HUES48 (cell line): ENCODE data around the gene MTMR11.
A peak's percentile ranks its signal among the peaks of the same experiment; 100 is the strongest.

ENCODE experiments used
- H3K27ac ChIP-seq: one replicate; pipeline ENCODE4 v1.7.0; 2013; ENCODE audit warnings: low read depth, low read length, inconsistent platforms
- H3K27me3 ChIP-seq: 2 replicates; pipeline ENCODE4 v1.6.1; 2013; ENCODE audit warnings: mild to moderate bottlenecking, low read length; ENCODE audit not compliant: control insufficient read depth, insufficient read depth
- H3K36me3 ChIP-seq: 2 replicates; pipeline ENCODE4 v1.6.1; 2013; ENCODE audit warnings: low read length; ENCODE audit not compliant: control insufficient read depth, insufficient read depth
- H3K4me1 ChIP-seq: 2 replicates; pipeline ENCODE4 v1.6.1; 2013; ENCODE audit warnings: mild to moderate bottlenecking, low read length; ENCODE audit not compliant: control insufficient read depth, insufficient read depth
- H3K4me3 ChIP-seq: 2 replicates; pipeline ENCODE4 v1.5.1; 2013; ENCODE audit warnings: mild to moderate bottlenecking, low read depth, low read length
- H3K9ac ChIP-seq: 2 replicates; pipeline ENCODE4 v1.6.1; 2013; ENCODE audit warnings: mild to moderate bottlenecking, low read depth, low read length, moderate library complexity
- H3K9me3 ChIP-seq: 2 replicates; pipeline ENCODE4 v1.6.1; 2013; ENCODE audit warnings: low read length; ENCODE audit not compliant: control insufficient read depth, insufficient read depth

MTMR11 gene

DNA sequence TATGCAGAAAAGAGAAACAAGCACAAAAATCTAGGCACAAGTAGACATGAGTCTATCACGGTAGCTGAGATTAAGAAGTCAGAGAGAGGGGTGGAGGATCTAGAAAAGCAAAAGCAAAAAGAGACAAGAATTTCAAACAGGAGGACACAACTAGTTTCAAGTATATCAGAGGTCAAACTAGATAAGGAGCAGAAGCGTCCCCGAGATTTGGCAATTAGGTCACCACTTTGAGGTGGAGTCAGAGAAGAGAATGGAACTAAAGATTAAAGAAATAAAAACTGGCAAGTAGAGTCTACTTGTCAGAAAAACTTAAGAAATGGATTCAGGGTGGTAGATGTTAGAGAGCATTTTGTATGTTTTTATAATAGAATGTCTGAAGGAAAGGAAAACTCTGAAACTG is 11.3 kb downstream of the MTMR11 start:
- Histone ChIP-seq H3K9ac (no peak overlapping the region), H3K27me3 (no peaks in the 10 kb centered on the region), H3K9me3 (no peaks in the 10 kb centered on the region), H3K4me1 (peaks cover 13% of the 10 kb centered on the region), H3K27ac (no peak overlapping the region), H3K36me3 (peaks cover 45% of the 10 kb centered on the region), H3K4me3 (no peak overlapping the region)

DNA sequence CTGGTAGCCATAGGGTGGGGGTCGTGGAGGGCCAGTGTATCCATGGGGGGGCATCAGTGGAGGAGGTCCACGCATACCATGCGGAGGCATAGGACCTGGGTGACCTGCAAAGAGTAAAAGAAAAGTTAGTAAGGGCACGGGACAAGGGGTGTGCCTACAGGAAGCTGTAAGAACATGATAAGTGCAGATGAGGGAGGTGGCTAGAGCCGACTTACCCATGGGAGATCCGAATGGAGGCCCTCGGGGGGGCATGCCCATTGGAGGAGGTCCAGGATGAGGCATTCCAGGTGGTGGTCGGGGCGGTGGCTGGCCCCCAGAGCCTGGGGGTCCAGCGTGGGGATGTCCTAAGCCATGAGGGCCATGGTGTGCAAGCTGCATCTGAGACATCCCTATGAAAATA is 13.1 kb downstream of the MTMR11 start:
- Histone ChIP-seq H3K27me3 (no peaks in the 10 kb centered on the region), H3K36me3 (peaks cover 45% of the 10 kb centered on the region)

DNA sequence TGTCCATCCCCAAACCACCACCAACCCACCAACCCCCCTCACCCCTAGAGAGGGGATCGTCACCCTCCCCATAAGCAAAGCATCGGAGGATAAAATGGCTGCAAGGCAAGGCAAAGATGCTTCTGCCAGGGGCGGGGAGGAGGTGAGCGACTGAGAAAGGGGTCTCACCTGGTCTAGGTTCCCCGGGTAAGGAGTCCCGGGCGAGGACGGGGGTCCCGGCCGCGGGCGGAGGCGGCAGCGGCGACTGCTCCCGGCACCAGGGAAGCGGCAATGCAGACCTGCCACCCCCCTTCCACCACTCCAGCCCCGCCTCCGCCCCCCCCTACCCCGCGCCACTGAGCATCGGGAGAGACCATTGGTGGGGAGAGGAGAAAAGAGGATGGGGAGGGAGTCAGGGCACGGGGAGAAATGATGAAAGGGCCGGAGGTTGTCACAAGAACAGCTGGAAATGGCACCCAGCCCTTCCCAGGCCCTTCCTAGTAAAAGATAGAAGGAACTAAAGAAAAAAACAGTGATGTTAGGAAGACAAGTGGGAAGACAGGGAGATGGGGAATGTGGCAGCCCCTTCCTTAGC is 19.0 kb downstream of the MTMR11 start, which contains the start of gene SV2A:
Gene SV2A, minus strand, starts transcription at position 274 of the 574 bp plus-strand sequence. CDS start 4,004 bp downstream, outside the sequence.
- Histone ChIP-seq H3K4me3 (peak within 1 kb of the TSS; percentile 80), H3K27me3 (no peaks in the 10 kb centered on the region), H3K4me1 (peaks cover 14% of the 10 kb centered on the region), H3K9ac (peak within 1 kb of the TSS; percentile 62), H3K9me3 (no peaks in the 10 kb centered on the region), H3K36me3 (peaks cover 17% of the 10 kb centered on the region), H3K27ac (peak within 1 kb of the TSS; percentile 59)

More for the DNA sequence above, 13.1 kb downstream of the MTMR11 start:
- H3K27ac ChIP-seq = no peak overlapping the region
- H3K9ac ChIP-seq = no peak overlapping the region
- H3K4me1 ChIP-seq = peaks cover 10% of the 10 kb centered on the region
- H3K4me3 ChIP-seq = no peak overlapping the region
- H3K9me3 ChIP-seq = no peaks in the 10 kb centered on the region

GRCh38 chr1:149916898-149917252 is 19.8 kb downstream of the MTMR11 start:
- Histone ChIP-seq H3K4me1 (peaks cover 14% of the 10 kb centered on the region), H3K9ac (no peak overlapping the region), H3K9me3 (no peaks in the 10 kb centered on the region), H3K27me3 (no peaks in the 10 kb centered on the region), H3K27ac (no peak overlapping the region), H3K4me3 (peak overlapping the region; percentile 80), H3K36me3 (peaks cover 17% of the 10 kb centered on the region)

DNA sequence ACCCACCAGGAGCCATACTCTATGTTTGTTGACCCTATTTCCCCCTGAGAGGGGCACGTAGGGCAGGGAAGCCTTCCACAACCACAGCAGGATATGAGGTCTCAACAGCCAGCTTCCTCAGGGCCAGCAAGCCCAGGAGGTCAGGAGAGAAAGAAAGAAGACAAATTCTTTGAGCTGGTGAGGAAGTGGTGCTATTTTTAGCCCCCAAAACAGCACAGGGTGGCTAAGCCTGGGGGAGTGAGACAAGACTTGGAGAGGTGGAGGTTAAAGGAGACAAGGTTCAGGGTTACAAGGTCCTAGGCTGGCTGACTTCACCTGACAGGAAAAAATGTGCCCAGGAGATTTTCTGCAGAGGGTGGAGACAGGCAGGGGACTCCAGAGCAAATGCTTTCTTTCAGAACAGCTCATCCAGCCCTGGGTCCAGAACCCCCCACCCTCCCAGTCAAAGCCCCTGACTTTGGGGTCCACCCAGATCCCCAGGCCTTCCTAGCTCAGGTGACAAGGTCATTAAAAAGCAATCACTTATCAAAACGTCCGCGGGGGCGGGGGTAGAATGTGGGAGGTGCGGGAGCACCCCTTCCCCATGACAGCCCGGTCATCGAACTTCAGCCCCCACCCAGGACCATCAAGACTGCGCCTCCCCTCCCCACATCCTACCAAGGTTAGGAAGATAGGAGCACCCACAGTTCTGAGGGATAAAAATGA is 20.3 kb downstream of the MTMR11 start:
- peak overlapping the region; percentile 80 for H3K4me3 ChIP-seq
- H3K27ac ChIP-seq = peak overlapping the region; percentile 50
- peaks cover 20% of the 10 kb centered on the region for H3K36me3 ChIP-seq
- H3K27me3 ChIP-seq = no peaks in the 10 kb centered on the region
- peak overlapping the region; percentile 44; the same call in 1 of the 2 replicates for H3K9ac ChIP-seq
- H3K4me1 ChIP-seq = peaks cover 14% of the 10 kb centered on the region
- no peaks in the 10 kb centered on the region for H3K9me3 ChIP-seq

DNA sequence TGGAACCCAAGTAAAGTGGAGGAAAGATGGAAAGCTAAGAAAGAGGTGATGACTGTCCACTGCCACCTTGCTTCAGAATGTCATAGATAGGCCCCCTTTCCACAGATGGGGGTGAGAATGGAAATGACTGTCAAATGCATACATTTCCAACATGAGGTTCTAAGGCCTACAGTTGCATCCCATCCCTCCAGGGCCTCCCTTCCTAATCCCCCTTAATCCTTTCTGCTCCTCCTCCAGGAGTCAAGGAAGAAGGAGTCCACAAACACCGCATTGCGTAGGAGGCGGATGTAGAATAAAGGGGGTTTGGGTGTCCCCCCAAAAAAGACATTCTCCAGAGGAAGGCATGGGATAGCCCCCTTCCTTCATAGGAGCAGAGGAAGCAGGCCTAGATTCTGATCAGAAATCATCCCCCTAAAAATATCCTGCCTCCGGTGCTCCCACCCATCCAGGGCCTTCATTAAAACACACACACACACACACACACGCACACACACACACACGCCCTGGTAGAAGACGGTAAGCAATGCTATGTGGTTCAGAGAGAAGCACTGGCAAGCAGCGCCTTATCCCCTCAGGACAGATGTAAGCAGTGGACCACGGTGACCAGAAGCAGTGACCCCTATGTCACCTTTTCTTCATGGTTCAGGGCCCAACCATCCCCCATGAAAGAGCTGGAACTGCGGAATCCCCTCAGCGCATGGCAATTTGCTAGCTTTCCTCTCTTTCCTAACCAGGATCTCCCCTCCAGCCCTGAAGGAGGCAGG is 21.1 kb downstream of the MTMR11 start:
- H3K4me1 ChIP-seq = peaks cover 14% of the 10 kb centered on the region
- H3K27ac ChIP-seq = peak overlapping the region; percentile 50
- peaks cover 24% of the 10 kb centered on the region for H3K36me3 ChIP-seq
- peak overlapping the region; percentile 80; the same call in 1 of the 2 replicates for H3K4me3 ChIP-seq
- peak overlapping the region; percentile 44; the same call in 1 of the 2 replicates for H3K9ac ChIP-seq
- no peaks in the 10 kb centered on the region for H3K27me3 ChIP-seq
- no peaks in the 10 kb centered on the region for H3K9me3 ChIP-seq

DNA sequence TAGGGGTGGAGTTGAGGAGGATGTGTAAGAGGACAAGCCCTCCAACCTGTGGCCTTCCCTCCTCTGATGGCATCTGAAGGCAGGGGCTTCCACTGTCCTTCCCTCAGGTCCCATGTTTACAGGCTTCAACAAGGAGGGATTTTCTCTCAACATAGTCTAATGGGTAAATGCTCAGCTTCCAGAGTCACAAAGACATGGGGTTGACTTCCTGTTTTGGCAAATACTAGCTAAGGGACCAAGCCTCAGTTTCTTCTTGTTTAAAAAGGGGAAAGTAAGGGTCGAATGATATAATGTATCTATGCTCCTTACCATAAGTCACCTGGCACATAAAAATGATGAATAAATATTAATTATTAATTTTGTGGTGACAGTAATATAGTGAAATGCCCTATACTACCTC is 22.1 kb downstream of the MTMR11 start:
- no peak overlapping the region for H3K27ac ChIP-seq
- no peaks in the 10 kb centered on the region for H3K9me3 ChIP-seq
- H3K4me1 ChIP-seq = peaks cover 14% of the 10 kb centered on the region
- H3K27me3 ChIP-seq = no peaks in the 10 kb centered on the region
- H3K4me3 ChIP-seq = no peak overlapping the region
- H3K9ac ChIP-seq = no peak overlapping the region
- H3K36me3 ChIP-seq = peaks cover 35% of the 10 kb centered on the region

- H3K9ac ChIP-seq = no peak overlapping the region
- H3K4me3 ChIP-seq = no peak overlapping the region
- no peak overlapping the region for H3K27ac ChIP-seq
- no peaks in the 10 kb centered on the region for H3K27me3 ChIP-seq
- H3K9me3 ChIP-seq = no peaks in the 10 kb centered on the region
- no peaks in the 10 kb centered on the region for H3K4me1 ChIP-seq
- H3K36me3 ChIP-seq = peaks cover 60% of the 10 kb centered on the region
Measured at GRCh38 chr1:149906570-149907075, 30.1 kb downstream of the MTMR11 start.

- H3K27ac ChIP-seq = no peak overlapping the region
- H3K4me1 ChIP-seq = no peaks in the 10 kb centered on the region
- H3K9me3 ChIP-seq = no peaks in the 10 kb centered on the region
- peaks cover 39% of the 10 kb centered on the region for H3K36me3 ChIP-seq
- H3K9ac ChIP-seq = no peak overlapping the region; the same call in 1 of the 2 replicates
- H3K27me3 ChIP-seq = no peaks in the 10 kb centered on the region
- H3K4me3 ChIP-seq = no peak overlapping the region
Measured at GRCh38 chr1:149903836-149904491, 32.7 kb downstream of the MTMR11 start.

DNA sequence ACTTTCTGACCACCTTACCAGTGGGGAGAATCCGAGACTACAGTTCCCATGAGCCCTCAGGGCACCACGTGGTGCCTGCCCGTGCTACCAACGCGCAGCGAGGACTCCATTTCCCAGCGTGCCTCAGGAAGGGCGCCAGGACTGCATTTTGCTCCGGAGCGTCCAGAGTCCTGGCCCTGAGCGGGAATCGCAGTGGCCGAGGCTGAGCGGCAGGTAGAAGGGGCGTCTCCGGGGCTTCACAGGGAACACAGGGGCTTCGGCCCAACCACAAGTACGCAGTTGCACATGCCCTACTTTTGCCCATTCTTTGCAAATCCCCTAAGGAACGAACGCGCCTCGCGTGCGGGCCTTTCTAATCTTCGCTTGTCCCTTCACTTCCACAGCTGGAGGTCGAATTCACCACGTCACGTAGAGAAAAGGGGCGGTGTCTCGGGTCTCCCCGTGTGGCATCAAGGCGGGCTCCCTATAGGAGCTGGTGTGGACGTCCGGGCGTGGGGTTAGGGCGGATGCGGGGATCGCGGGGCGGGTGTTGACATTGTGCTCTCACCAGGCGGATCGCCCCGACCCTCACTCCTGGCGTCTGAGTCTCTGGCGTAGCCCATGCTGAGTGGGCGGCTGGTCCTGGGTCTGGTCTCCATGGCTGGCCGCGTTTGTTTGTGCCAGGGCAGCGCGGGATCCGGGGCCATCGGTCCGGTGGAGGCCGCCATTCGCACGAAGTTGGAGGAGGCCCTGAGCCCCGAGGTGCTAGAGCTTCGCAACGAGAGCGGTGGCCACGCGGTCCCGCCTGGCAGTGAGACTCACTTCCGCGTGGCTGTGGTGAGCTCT is 37.0 kb downstream of the MTMR11 start, which contains the start of gene BOLA1:
Gene BOLA1, plus strand, starts transcription at position 109 of the 825 bp plus-strand sequence. Its CDS starts 492 bp downstream, at position 601.
- Histone ChIP-seq H3K36me3 (peaks cover 3% of the 10 kb centered on the region; the same call in 1 of the 2 replicates), H3K9me3 (no peaks in the 10 kb centered on the region), H3K27me3 (no peaks in the 10 kb centered on the region), H3K4me1 (no peaks in the 10 kb centered on the region), H3K4me3 (peak within 1 kb of the TSS; percentile 72), H3K27ac (peak within 1 kb of the TSS; percentile 53), H3K9ac (peak within 1 kb of the TSS; percentile 75)
